A549 (cell line): ENCODE results near the gene SLC12A8. TPM values are rescaled to one million over a fixed set of nuclear protein-coding genes. Genes with fewer than 3 reads are reported as not detected.

ENCODE experiments used
- ATAC-seq, 2 experiments: fragments of 200-7000 bp in 1 of 2; fragments of >200 bp in 1 of 2; cut with Nextera tagmentation in 1 of 2; cut with Tn5 transposase in 1 of 2; 3 replicates each; pipeline versions ENCODE4 v1.8.0 to v1.9.1; 2018 to 2020; ENCODE audit warnings: mild to moderate bottlenecking in 1 of 2, moderate library complexity in 1 of 2
- CTCF ChIA-PET: fragments of 300-600 bp; sonication (Branson Sonifier 250); formaldehyde crosslinking; extraction: SDS; loops from one replicate; lab custom pipeline; 2021; ENCODE audit warnings: antibody characterized with exemption, inconsistent platforms; lab: Yijun Ruan, JAX
- POLR2A ChIA-PET: fragments of 350-600 bp; formaldehyde crosslinking; extraction: SDS; loops from one replicate; lab custom pipeline; 2021; ENCODE audit warnings: antibody characterized with exemption, inconsistent platforms; lab: Yijun Ruan, JAX
- DNase-seq, 2 experiments: peaks; one replicate each; pipeline versions ENCODE4 v3.0.0 to v3.0.0-alpha.2; 2011 to 2016; ENCODE audit warnings: low read depth in 1 of 2, low spot score in 1 of 2
- FAIRE-seq: peaks from 2 replicates; lab custom pipeline; 2011; peaks lifted over from hg19 to GRCh38; lab: Jason Lieb, UNC
- H3K27ac ChIP-seq, 2 experiments: fragments of >200 bp; sonication (Bioruptor Twin); formaldehyde crosslinking; 3 replicates each; pipeline ENCODE4 v1.5.1; 2016 to 2017
- H3K4me1 ChIP-seq: fragments of >200 bp; sonication (Bioruptor Twin); formaldehyde crosslinking; 3 replicates; pipeline ENCODE4 v1.6.1; 2016
- H3K4me2 ChIP-seq: fragments of >200 bp; sonication (Bioruptor Twin); formaldehyde crosslinking; 3 replicates; pipeline ENCODE4 v1.6.1; 2016
- H3K4me3 ChIP-seq: fragments of >200 bp; sonication (Bioruptor Twin); formaldehyde crosslinking; 3 replicates; pipeline ENCODE4 v1.5.1; 2016
- H3K9me3 ChIP-seq: fragments of >200 bp; sonication (Bioruptor Twin); formaldehyde crosslinking; 3 replicates; pipeline ENCODE4 v1.6.1; 2016
- ATOH8 ChIP-seq: fragments of 250-450 bp; sonication (Bioruptor Pico); IDR thresholded peaks from 2 replicates; pipeline ENCODE4 v1.5.0; 2020; ENCODE audit warnings: low read depth, mild to moderate bottlenecking, moderate library complexity
- BCL3 ChIP-seq: fragments of >200 bp; sonication (Bioruptor Twin); formaldehyde crosslinking; IDR thresholded peaks from 3 replicates; pipeline ENCODE4 v1.6.1; 2016
- BHLHE40 ChIP-seq: IDR thresholded peaks from 2 replicates; pipeline ENCODE4 v1.6.1; 2012; ENCODE audit warnings: low read depth, low read length, inconsistent platforms
- CBX8 ChIP-seq: fragments of 200-600 bp; sonication (generic); IDR thresholded peaks from 2 replicates; pipeline ENCODE4 v1.6.1; 2016
- CEBPB ChIP-seq, 2 experiments: fragments of >200 bp in 1 of 2; sonication (Bioruptor Twin) in 1 of 2; formaldehyde crosslinking in 1 of 2; IDR thresholded peaks; 2 replicates each; pipeline ENCODE4 v1.6.1; 2012 to 2016
- E2F6 ChIP-seq: IDR thresholded peaks from 2 replicates; pipeline ENCODE4 v1.6.1; 2012; ENCODE audit warnings: low read depth, borderline replicate concordance
- EHMT2 ChIP-seq: fragments of 200-600 bp; sonication (generic); IDR thresholded peaks from 2 replicates; pipeline ENCODE4 v1.6.1; 2016; ENCODE audit warnings: antibody characterized with exemption, low read depth, mild to moderate bottlenecking, moderate library complexity
- ESRRA ChIP-seq: fragments of 150-350 bp; IDR thresholded peaks from 2 replicates; pipeline ENCODE4 v1.6.1; 2014; ENCODE audit warnings: mild to moderate bottlenecking, low read length, borderline replicate concordance
- FOXS1 ChIP-seq: fragments of 250-450 bp; sonication (Bioruptor Pico); IDR thresholded peaks from 2 replicates; pipeline ENCODE4 v1.5.0; 2020; ENCODE audit warnings: mild to moderate bottlenecking, moderate library complexity
- GATA3 ChIP-seq: IDR thresholded peaks from 2 replicates; pipeline ENCODE4 v1.6.1; 2012; ENCODE audit warnings: borderline replicate concordance
- HES2 ChIP-seq: fragments of >200 bp; sonication (Bioruptor Twin); formaldehyde crosslinking; IDR thresholded peaks from 2 replicates; pipeline ENCODE4 v1.6.1; 2016
- JUN ChIP-seq, 2 experiments: fragments of >200 bp; sonication (Bioruptor Twin); formaldehyde crosslinking; IDR thresholded peaks; 2 replicates in 1 of 2; 3 replicates in 1 of 2; pipeline ENCODE4 v1.6.1; 2016 to 2017
- JUNB ChIP-seq: fragments of >200 bp; sonication (Bioruptor Twin); formaldehyde crosslinking; IDR thresholded peaks from 2 replicates; pipeline ENCODE4 v1.6.1; 2016
- KDM5A ChIP-seq: fragments of 200-600 bp; sonication (generic); IDR thresholded peaks from 2 replicates; pipeline ENCODE4 v1.6.1; 2016; ENCODE audit warnings: antibody characterized with exemption, mild to moderate bottlenecking
- MAZ ChIP-seq: fragments of 150-350 bp; IDR thresholded peaks from 2 replicates; pipeline ENCODE4 v1.6.1; 2014; ENCODE audit warnings: antibody characterized with exemption, low read depth, low read length, borderline replicate concordance
- MYC ChIP-seq: IDR thresholded peaks from 2 replicates; pipeline ENCODE4 v1.6.1; 2012; ENCODE audit warnings: mild to moderate bottlenecking, inconsistent platforms, low read length, improper control_type of control experiment, borderline replicate concordance
- NFE2L2 ChIP-seq: fragments of 150-350 bp; conservative IDR thresholded peaks from 2 replicates; pipeline ENCODE4 v1.6.1; 2014; ENCODE audit warnings: low read length
- NPAS2 ChIP-seq: fragments of 250-450 bp; sonication (Bioruptor Pico); IDR thresholded peaks from 2 replicates; pipeline ENCODE4 v1.8.0; 2022; ENCODE audit warnings: mild to moderate bottlenecking, moderate library complexity, borderline replicate concordance
- POLR2A ChIP-seq: IDR thresholded peaks from 2 replicates; pipeline ENCODE4 v1.6.1; 2012; ENCODE audit warnings: mild to moderate bottlenecking, low read length
- RARB ChIP-seq: fragments of 250-450 bp; sonication (Bioruptor Pico); IDR thresholded peaks from 2 replicates; pipeline ENCODE4 v1.8.0; 2021; ENCODE audit warnings: mild to moderate bottlenecking, moderate library complexity
- RNF2 ChIP-seq: fragments of 200-600 bp; sonication (generic); IDR thresholded peaks from 2 replicates; pipeline ENCODE4 v1.6.1; 2016; ENCODE audit warnings: low read depth, mild to moderate bottlenecking, antibody characterized with exemption, moderate library complexity, borderline replicate concordance
- SMC3 ChIP-seq: fragments of >200 bp; sonication (Bioruptor Twin); formaldehyde crosslinking; IDR thresholded peaks from 3 replicates; pipeline ENCODE4 v1.6.1; 2018; ENCODE audit warnings: inconsistent platforms
- SREBF2 ChIP-seq: fragments of 450-650 bp; IDR thresholded peaks from 2 replicates; pipeline ENCODE4 v1.6.1; 2014; ENCODE audit warnings: mild to moderate bottlenecking, moderate library complexity
- ZC3H11A ChIP-seq: fragments of 450-650 bp; IDR thresholded peaks from 2 replicates; pipeline ENCODE4 v1.6.1; 2014; ENCODE audit warnings: antibody characterized with exemption, mild to moderate bottlenecking
- ZFP36 ChIP-seq: fragments of 450-650 bp; IDR thresholded peaks from 2 replicates; pipeline ENCODE4 v1.6.1; 2014; ENCODE audit warnings: borderline replicate concordance; ENCODE audit not compliant: partially characterized antibody
- ZNF302 ChIP-seq: fragments of 250-450 bp; sonication (Bioruptor Pico); IDR thresholded peaks from 2 replicates; pipeline ENCODE4 v1.9.0; 2021; ENCODE audit warnings: inconsistent platforms, mild to moderate bottlenecking, moderate library complexity
- WGBS: methylation state at CpG from one replicate; pipeline ENCODE4 v1.1.6; 2017; ENCODE audit errors: missing lambda C conversion rate; 5-methylcytosine and 5-hydroxymethylcytosine counted together
- polyA plus RNA-seq, 4 experiments: library from polyadenylated mRNA; depleted of rRNA in 3 of 4; stranded (reverse); fragments of >200 nt; fragmentation: RNase III in 1 of 4; extraction: RNeasy Plus Mini Kit Qiagen cat#74134 plus additional on column Dnase treatment in 1 of 4; gene quantifications; 2 replicates in 3 of 4; 3 replicates in 1 of 4; pipeline ENCODE4 v1.2.3, GENCODE V29; 2011 to 2017
- TF ChIP-seq, protein P1 (sequence below): fragments of 150-350 bp; IDR thresholded peaks from 2 replicates; pipeline ENCODE4 v1.6.1; 2014; ENCODE audit warnings: low read depth, mild to moderate bottlenecking, low read length
- TF ChIP-seq, protein P2 (sequence below): fragments of 450-650 bp; IDR thresholded peaks from 2 replicates; pipeline ENCODE4 v1.6.1; 2014; ENCODE audit warnings: antibody characterized with exemption

SLC12A8 gene
- polyA plus RNA-seq, 2 of the 4 experiments (the other 2 are of a cell fraction), result 1.1 to 4.2 TPM

DNA sequence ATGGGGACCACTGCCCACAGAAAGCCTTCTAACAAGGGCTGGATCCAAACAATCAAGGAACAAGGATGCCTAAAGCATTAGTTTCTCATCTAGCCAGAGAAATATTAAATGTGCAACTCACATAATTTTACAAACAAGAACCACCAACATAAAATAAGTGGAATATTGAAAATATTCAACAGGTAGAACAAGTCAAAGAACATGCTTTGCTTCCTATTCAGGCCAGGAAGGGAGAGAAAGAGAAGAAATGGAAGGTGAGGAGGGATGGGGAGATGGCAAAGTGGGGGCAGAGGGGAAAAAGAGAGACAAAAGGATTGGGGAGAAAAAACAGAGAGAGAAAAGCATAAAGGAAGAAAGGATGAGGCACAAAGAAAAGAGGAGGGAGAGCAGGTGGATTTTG, 63.1 kb downstream of the SLC12A8 start:
- ChIA-PET POLR2A (no interaction called here), CTCF (interaction anchor here (1.1 to 1.2 kb wide), 2 partner anchors 11 to 23 kb away, joined by 3 to 5 read pairs; no protein-coding TSS in a partner anchor)
- Histone ChIP-seq H3K4me3 (no peak overlapping the region), H3K9me3 (no peaks in the 10 kb centered on the region), H3K27ac (no peak overlapping the region; a peak in 1 of 6 replicates), H3K4me2 (no peak overlapping the region), H3K4me1 (no peaks in the 10 kb centered on the region)
- ATAC-seq (no peak), DNase-seq (no peak), FAIRE-seq (no peak)
- no peak for TF ChIP-seq E2F6
- TF ChIP-seq BHLHE40, result no peak
- no peak for TF ChIP-seq JUNB
- TF ChIP-seq JUN (IDR thresholded peaks at IDR 0.05), result no peak
- no peak for TF ChIP-seq POLR2A
- TF ChIP-seq HES2, result no peak
- TF ChIP-seq EHMT2, result no peak
- TF ChIP-seq ESRRA, result no peak
- TF ChIP-seq NFE2L2, result no peak
- TF ChIP-seq RARB (CRISPR knock-in tag), result no peak
- TF ChIP-seq, protein P1, sequence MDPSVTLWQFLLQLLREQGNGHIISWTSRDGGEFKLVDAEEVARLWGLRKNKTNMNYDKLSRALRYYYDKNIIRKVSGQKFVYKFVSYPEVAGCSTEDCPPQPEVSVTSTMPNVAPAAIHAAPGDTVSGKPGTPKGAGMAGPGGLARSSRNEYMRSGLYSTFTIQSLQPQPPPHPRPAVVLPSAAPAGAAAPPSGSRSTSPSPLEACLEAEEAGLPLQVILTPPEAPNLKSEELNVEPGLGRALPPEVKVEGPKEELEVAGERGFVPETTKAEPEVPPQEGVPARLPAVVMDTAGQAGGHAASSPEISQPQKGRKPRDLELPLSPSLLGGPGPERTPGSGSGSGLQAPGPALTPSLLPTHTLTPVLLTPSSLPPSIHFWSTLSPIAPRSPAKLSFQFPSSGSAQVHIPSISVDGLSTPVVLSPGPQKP, result no peak
- TF ChIP-seq SREBF2, result no peak
- no peak for TF ChIP-seq ZFP36
- no peak for TF ChIP-seq GATA3

GRCh38 chr3:125148836-125149235, 63.7 kb downstream of the SLC12A8 start:
- TF ChIP-seq ZNF302 (CRISPR knock-in tag) (no peak), CEBPB (IDR thresholded peaks at IDR 0.05) (no peak), SMC3 (no peak), MYC (no peak), ESRRA (no peak), NFE2L2 (no peak), CBX8 (no peak), FOXS1 (CRISPR knock-in tag) (no peak), JUNB (no peak), NPAS2 (no peak), ZFP36 (no peak), RNF2 (no peak), KDM5A (no peak), ATOH8 (CRISPR knock-in tag) (no peak), MAZ (no peak), ZC3H11A (no peak), BCL3 (no peak)
- TF ChIP-seq, protein P1, result no peak
- TF ChIP-seq, protein P2, sequence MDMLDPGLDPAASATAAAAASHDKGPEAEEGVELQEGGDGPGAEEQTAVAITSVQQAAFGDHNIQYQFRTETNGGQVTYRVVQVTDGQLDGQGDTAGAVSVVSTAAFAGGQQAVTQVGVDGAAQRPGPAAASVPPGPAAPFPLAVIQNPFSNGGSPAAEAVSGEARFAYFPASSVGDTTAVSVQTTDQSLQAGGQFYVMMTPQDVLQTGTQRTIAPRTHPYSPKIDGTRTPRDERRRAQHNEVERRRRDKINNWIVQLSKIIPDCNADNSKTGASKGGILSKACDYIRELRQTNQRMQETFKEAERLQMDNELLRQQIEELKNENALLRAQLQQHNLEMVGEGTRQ, result no peak
- TF ChIP-seq, all 56 proteins: peak for 0
- Histone ChIP-seq H3K4me1 (no peaks in the 10 kb centered on the region), H3K4me3 (no peak overlapping the region), H3K4me2 (no peak overlapping the region), H3K9me3 (no peaks in the 10 kb centered on the region), H3K27ac (no peak overlapping the region)
- POLR2A ChIA-PET, result no interaction called here
- DNase-seq, result no peak
- 78% methylated on average over 6 of the region's 17 CpGs for WGBS
- FAIRE-seq, result no peak
- CTCF ChIA-PET, result no interaction called here
- no peak for ATAC-seq
